WTC11 (cell line): ENCODE measurements around the gene ATP4A. TPM values are rescaled to one million over a fixed set of nuclear protein-coding genes. Genes with fewer than 3 reads are reported as not detected.

Experiments
- ATAC-seq: fragments of 200-7000 bp; cut with Tn5 transposase; 2 replicates; pipeline ENCODE4 v1.10.0; 2021; ENCODE audit warnings: mild to moderate bottlenecking, moderate library complexity
- CTCF ChIA-PET: fragments of 300-600 bp; sonication (Branson Sonifier 250); formaldehyde crosslinking; loops from one replicate; lab custom pipeline; 2021; ENCODE audit warnings: antibody characterized with exemption; lab: Charles Lee
- POLR2A ChIA-PET: fragments of 350-600 bp; sonication (Branson Sonifier 250); formaldehyde crosslinking; loops from one replicate; lab custom pipeline; 2021; ENCODE audit warnings: antibody characterized with exemption; lab: Charles Lee
- DNase-seq: peaks from one replicate; pipeline ENCODE4 v3.0.0; 2021; ENCODE audit warnings: low spot score
- H3K27ac Mint-ChIP-seq: 2 replicates; pipeline ENCODE4 v1.8.0; 2021; ENCODE audit warnings: mixed read lengths
- H3K27me3 Mint-ChIP-seq: 2 replicates; pipeline ENCODE4 v1.8.0; 2021; ENCODE audit warnings: low read depth, mild to moderate bottlenecking, moderate library complexity, mixed read lengths
- H3K36me3 Mint-ChIP-seq: 2 replicates; pipeline ENCODE4 v1.8.0; 2021; ENCODE audit warnings: mixed read lengths
- H3K4me1 Mint-ChIP-seq: 2 replicates; pipeline ENCODE4 v1.8.0; 2022; ENCODE audit warnings: mixed read lengths
- H3K4me3 Mint-ChIP-seq: 2 replicates; pipeline ENCODE4 v1.8.0; 2021; ENCODE audit warnings: mild to moderate bottlenecking, moderate library complexity, mixed read lengths
- H3K9me3 Mint-ChIP-seq: 2 replicates; pipeline ENCODE4 v1.8.0; 2021; ENCODE audit warnings: mixed read lengths
- AFF4 ChIP-seq: sonication (generic); formaldehyde crosslinking; IDR thresholded peaks from 2 replicates; pipeline ENCODE4 v1.8.1; 2023; ENCODE audit warnings: mild to moderate bottlenecking, missing genetic modification reagents, borderline replicate concordance
- ATF3 ChIP-seq: sonication (generic); formaldehyde crosslinking; conservative IDR thresholded peaks from 2 replicates; pipeline ENCODE4 v1.8.1; 2022; ENCODE audit warnings: mild to moderate bottlenecking, missing genetic modification reagents
- CREB1 ChIP-seq: sonication (generic); formaldehyde crosslinking; IDR thresholded peaks from 2 replicates; pipeline ENCODE4 v1.8.0; 2023; ENCODE audit warnings: mild to moderate bottlenecking, missing genetic modification reagents
- CREM ChIP-seq: sonication (generic); formaldehyde crosslinking; IDR thresholded peaks from 2 replicates; pipeline ENCODE4 v1.8.1; 2022; ENCODE audit warnings: mild to moderate bottlenecking, missing genetic modification reagents, moderate library complexity
- GABPB1 ChIP-seq: sonication (generic); formaldehyde crosslinking; IDR thresholded peaks from 2 replicates; pipeline ENCODE4 v1.8.1; 2023; ENCODE audit warnings: mild to moderate bottlenecking, missing genetic modification reagents
- GRHL2 ChIP-seq: fragments of 250-450 bp; sonication (Bioruptor Pico); IDR thresholded peaks from 2 replicates; pipeline ENCODE4 v1.8.0; 2022; ENCODE audit warnings: mild to moderate bottlenecking, moderate library complexity; ENCODE audit not compliant: insufficient replicate concordance, severe bottlenecking
- PRDM15 ChIP-seq: sonication (generic); formaldehyde crosslinking; IDR thresholded peaks from 2 replicates; pipeline ENCODE4 v1.8.0; 2022; ENCODE audit warnings: missing genetic modification reagents
- PRRX2 ChIP-seq: fragments of 250-450 bp; sonication (Bioruptor Pico); IDR thresholded peaks from 2 replicates; pipeline ENCODE4 v1.8.0; 2021; ENCODE audit warnings: mild to moderate bottlenecking
- RELA ChIP-seq: sonication (generic); formaldehyde crosslinking; IDR thresholded peaks from 2 replicates; pipeline ENCODE4 v1.8.1; 2022; ENCODE audit warnings: missing genetic modification reagents, mild to moderate bottlenecking, borderline replicate concordance
- SMAD3 ChIP-seq: sonication (generic); formaldehyde crosslinking; IDR thresholded peaks from 2 replicates; pipeline ENCODE4 v1.8.0; 2022; ENCODE audit warnings: missing genetic modification reagents, mild to moderate bottlenecking, borderline replicate concordance
- TCF7 ChIP-seq: sonication (generic); formaldehyde crosslinking; IDR thresholded peaks from 2 replicates; pipeline ENCODE4 v1.8.0; 2022; ENCODE audit warnings: mild to moderate bottlenecking, low read depth, missing genetic modification reagents, moderate library complexity
- USF1 ChIP-seq: sonication (generic); formaldehyde crosslinking; IDR thresholded peaks from 2 replicates; pipeline ENCODE4 v1.8.0; 2022; ENCODE audit warnings: mild to moderate bottlenecking, missing genetic modification reagents
- ZBTB43 ChIP-seq: sonication (generic); formaldehyde crosslinking; IDR thresholded peaks from 2 replicates; pipeline ENCODE4 v1.8.1; 2023; ENCODE audit warnings: mild to moderate bottlenecking, missing genetic modification reagents
- ZNF121 ChIP-seq: sonication (generic); formaldehyde crosslinking; IDR thresholded peaks from 2 replicates; pipeline ENCODE4 v1.8.0; 2023; ENCODE audit warnings: missing genetic modification reagents
- ZNF219 ChIP-seq: sonication (generic); formaldehyde crosslinking; IDR thresholded peaks from 2 replicates; pipeline ENCODE4 v1.8.0; 2023; ENCODE audit warnings: missing genetic modification reagents, mild to moderate bottlenecking, borderline replicate concordance
- ZNF423 ChIP-seq: fragments of 250-450 bp; sonication (Bioruptor Pico); IDR thresholded peaks from 2 replicates; pipeline ENCODE4 v2.1.2; 2022; ENCODE audit warnings: mild to moderate bottlenecking, moderate library complexity
- ZNF425 ChIP-seq: fragments of 250-450 bp; sonication (Bioruptor Pico); conservative IDR thresholded peaks from 2 replicates; pipeline ENCODE4 v1.9.0; 2021; ENCODE audit warnings: mild to moderate bottlenecking
- ZNF512 ChIP-seq: sonication (generic); formaldehyde crosslinking; IDR thresholded peaks from 2 replicates; pipeline ENCODE4 v1.8.1; 2022; ENCODE audit warnings: missing genetic modification reagents, borderline replicate concordance
- total RNA-seq: library from RNA; stranded (reverse); gene quantifications from 3 replicates; pipeline ENCODE4 v1.2.3, GENCODE V29; 2021

ATP4A gene
- total RNA-seq, 1 experiment from 2014 or later, result 0.59 TPM

- no peaks in the 10 kb centered on the region for H3K9me3 Mint-ChIP-seq
- H3K36me3 Mint-ChIP-seq, result 0 out of 2 replicates have a peak, but pooled peaks cover 3% of the 10 kb centered on the region
- TF ChIP-seq RELA (CRISPR knock-in tag) (no peak), GABPB1 (CRISPR knock-in tag) (no peak), CREB1 (CRISPR knock-in tag) (no peak), ZNF423 (no peak), USF1 (no peak), PRRX2 (CRISPR knock-in tag) (no peak), ZNF219 (no peak), PRDM15 (CRISPR knock-in tag) (no peak), AFF4 (CRISPR knock-in tag) (no peak), ZNF425 (CRISPR knock-in tag) (no peak), ATF3 (CRISPR knock-in tag) (no peak), ZBTB43 (CRISPR knock-in tag) (no peak), ZNF512 (CRISPR knock-in tag) (no peak), SMAD3 (CRISPR knock-in tag) (no peak), TCF7 (CRISPR knock-in tag) (no peak), ZNF121 (CRISPR knock-in tag) (no peak), GRHL2 (CRISPR knock-in tag) (no peak), CREM (CRISPR knock-in tag) (no peak)
- TF ChIP-seq, all 79 proteins: peak for 0
- DNase-seq (no peak), ATAC-seq (no peak)
- peaks cover 14% of the 10 kb centered on the region for H3K4me1 Mint-ChIP-seq
- H3K27ac Mint-ChIP-seq, result peak overlapping the region; percentile 17; the same call in 1 of the 2 replicates
- H3K27me3 Mint-ChIP-seq, result peaks cover 16% of the 10 kb centered on the region
- ChIA-PET POLR2A (no interaction called here), CTCF (interaction anchor here (0.8 to 1.4 kb wide), 3 partner anchors 40 to 121 kb away, joined by 3 to 4 read pairs (median 4); no protein-coding TSS in a partner anchor)
- H3K4me3 Mint-ChIP-seq, result no peak overlapping the region
These were observed 10.7 kb downstream of the ATP4A start for GRCh38 chr19:35552534-35553384.
